ENCODE measurements around the gene ZNF560.
"Not testable (repeated sequence)": the region's sequence is repeated elsewhere in the genome, so short reads cannot be mapped to it uniquely, and the experiment has no call there.

ZNF560 gene

DNA sequence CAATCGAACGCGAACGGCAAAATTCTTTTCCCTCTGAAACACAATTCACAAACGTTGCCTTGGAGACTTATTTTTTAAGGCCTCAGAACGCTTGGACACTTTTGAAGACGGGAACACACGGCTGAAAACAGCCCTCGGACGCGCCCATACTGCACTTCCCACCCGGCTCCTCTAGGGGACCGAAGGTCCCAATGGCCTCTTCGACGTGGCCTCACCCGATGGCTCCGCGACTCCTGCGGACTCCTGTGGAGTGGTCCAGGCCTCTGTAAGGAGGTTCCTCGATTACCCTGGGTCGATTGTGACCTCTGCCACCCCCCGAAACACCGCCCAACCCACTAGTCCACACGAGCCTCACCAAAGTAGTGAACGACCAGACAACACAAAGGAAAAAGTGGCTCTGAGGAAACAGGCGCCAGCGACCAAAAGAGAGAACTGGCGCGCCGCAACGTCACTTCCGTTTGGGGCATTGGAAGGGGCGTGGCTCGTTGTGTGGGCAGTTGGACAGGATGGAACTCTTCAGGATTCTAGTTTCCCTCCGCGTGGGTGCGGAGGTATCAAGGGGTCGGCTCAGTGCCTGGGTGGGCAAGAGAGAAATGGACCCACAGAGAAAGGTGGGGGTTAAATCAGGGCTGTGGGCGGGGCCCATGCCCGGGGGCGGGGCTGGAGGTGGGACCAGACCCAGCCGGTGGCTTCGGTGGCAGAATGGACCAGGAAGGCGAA is at the start of gene ZNF560:
TSS of gene ZNF560 (minus strand) at position 434 of the 720 bp plus-strand sequence. CDS start 23,303 bp downstream, outside the sequence.
- peak; percentile 8 for DNase-seq (ENCODE audit: low read depth)

GRCh38 chr19:9547870-9548269 is 49.5 kb upstream of the ZNF560 start:
- no peak for DNase-seq (ENCODE audit: low read depth)

GRCh38 chr19:9541281-9541680 is 42.9 kb upstream of the ZNF560 start:
- DNase-seq (ENCODE audit: low read depth): not testable (repeated sequence)

DNA sequence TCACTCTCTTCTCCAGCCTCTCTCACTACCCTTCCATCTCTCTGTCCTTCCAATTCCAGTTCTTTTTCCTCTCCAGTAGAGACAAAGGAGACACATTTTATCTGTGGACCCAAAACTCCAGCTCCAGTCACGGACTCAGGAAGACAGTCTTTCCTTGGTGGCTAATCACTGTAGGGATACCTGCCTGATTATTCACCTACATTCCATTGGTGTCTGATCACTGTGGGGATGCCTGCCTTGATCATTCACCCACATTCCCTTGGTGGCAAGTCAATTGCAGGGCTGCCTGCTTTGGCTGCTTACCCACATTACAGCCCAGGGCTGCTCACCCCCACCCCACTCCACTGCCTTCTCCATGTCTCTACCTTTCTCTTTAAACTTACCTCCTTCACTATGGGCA is 41.5 kb upstream of the ZNF560 start:
- not testable (repeated sequence) for DNase-seq (ENCODE audit: low read depth)

GRCh38 chr19:9539201-9539600 is 40.8 kb upstream of the ZNF560 start:
- DNase-seq (ENCODE audit: low read depth): not testable (repeated sequence)

DNA sequence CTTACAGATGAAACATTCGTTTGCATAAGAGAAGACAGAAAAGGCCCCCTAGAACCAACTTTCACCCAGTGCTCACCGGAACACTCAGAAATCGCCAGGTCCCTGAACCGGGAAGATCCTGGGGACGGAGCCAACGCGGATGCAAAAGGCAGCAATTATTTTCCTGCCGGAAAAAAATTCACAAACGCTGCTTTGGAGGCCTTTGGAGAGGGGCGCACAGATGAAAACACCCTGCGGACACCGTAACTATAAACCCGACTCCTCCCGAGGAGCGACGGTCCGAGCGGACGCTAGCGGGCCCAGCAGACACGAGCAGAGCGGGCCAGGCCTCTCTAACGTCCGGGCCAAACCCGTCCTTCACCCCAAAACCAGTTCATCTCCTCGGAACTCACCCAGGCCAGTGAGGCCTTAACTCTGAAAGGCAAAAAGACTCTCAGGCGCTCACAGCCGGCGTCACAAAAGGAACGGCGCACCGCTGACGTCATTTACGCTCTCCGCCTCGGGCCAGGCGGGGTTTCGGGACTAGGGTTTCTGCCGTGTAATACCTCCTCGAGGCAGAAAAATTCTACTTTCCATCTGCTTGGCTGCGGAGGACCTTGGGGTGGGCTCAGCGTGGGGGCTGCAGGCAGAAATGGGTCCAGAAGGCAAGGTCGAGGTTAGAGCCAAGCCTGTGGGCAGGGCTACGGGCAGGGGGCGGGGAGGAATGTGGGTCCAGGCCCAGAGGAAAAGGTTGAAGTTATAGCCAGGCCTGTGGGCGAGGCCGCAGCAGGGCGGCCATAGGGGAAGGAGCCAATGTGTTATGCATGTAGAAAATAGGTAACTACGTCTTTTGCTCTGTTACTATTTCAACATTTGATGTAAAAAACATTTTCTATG is 40.0 kb upstream of the ZNF560 start, which contains the start of gene ZNF426:
TSS of gene ZNF426 (minus strand) at position 463 of the 876 bp plus-strand sequence. CDS start 2,413 bp downstream, outside the sequence.
- peak; percentile 53 for DNase-seq (ENCODE audit: low read depth)

- DNase-seq (ENCODE audit: low read depth): no peak
Observed at GRCh38 chr19:9535934-9536333, 37.5 kb upstream of the ZNF560 start.

GRCh38 chr19:9531933-9532332 is 33.5 kb upstream of the ZNF560 start:
- DNase-seq (ENCODE audit: low read depth): no peak

DNA sequence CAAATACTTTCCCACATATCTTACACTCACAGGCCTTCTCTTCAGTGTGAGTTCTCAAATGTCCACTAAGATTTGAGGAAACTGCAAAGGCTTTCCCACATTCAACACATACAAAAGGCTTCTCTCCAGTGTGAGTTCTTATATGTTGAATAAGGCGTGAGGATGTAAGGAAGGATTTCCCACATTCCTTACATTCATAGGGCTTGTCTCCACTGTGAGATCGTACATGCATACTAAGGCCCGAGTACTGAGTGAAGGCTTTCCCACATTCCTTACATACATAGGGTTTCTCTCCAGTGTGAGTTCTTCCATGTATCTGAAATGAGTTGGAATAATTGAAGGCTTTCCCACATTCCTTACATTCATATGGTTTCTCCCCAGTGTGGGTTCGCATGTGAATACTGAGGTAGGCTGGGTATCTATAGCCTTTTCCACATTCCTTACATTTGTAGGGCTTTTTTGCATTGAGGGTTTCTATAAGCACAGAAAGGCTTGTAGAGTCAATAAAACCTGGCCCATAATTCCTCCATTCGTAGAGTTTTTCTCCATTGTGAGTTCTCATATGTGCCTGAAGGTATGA is 30.4 kb upstream of the ZNF560 start:
- DNase-seq (ENCODE audit: low read depth): no peak

DNA sequence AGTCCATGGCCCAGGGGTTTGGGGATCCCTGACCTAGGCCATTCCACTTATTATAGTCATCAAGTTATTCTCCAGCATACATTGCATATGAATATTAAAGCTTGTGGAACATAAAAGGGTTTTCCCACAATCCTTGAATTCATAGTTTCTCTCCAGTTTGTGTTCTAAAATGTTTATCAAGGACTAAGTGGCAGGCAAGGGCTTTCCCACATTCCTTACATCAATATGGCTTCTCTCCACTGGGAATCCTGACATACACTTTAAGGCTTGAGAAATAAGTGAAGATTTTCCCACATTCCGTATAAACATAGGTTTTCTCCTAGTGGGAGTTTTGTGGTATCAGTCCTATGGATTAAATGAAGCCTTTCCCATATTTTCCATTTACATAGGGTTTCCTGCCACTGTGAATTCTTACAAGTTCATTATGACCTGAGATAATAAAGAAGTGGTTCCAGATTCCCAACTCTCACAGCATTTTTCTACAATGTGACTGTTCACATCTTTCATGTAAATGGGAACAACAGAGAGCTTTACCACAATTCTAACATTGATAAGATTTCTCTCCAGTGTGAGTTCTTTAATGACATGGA is 25.6 kb upstream of the ZNF560 start:
- DNase-seq (ENCODE audit: low read depth): no peak

DNA sequence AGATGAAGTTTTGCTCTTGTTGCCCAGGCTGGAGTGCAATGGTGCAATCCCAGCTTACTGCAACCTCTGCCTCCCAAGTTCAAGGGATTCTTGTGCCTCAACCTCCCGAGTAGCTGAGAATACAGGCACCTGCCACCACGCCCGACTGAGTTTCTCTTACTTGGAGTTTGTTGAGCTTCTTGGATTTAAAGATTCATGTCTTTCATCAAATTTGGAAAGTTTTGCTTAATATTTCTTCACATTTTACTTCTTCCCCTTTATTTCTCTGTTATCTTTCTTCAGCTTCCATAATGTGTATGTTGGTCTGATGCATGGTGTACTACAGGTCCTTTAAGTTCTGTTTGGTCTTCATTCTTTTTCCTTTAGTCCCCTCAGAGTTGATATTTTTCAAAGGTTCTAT is 8.9 kb upstream of the ZNF560 start:
- DNase-seq (ENCODE audit: low read depth): no peak

DNA sequence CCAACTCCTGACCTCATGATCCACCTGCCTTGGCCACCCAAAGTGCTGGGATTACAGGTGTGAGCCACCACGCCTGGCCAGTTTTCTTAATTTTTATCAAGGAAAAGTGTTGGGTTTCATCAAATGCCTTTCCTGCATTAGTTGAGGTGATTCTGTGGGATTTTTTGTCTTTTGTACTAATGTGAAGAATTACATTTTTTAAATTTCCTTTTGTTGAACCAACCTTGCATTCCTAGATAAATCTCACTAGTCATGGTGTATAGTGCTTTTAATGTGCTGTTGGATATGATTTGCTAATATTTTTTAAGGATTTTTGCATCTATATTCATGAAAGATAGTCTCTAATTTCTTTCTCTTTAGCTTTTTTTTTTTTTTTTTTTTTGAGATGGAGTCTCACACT is 2.4 kb upstream of the ZNF560 start:
- no peak for DNase-seq (ENCODE audit: low read depth)

GRCh38 chr19:9494096-9494495 is 4.3 kb downstream of the ZNF560 start:
- DNase-seq (ENCODE audit: low read depth): no peak

DNA sequence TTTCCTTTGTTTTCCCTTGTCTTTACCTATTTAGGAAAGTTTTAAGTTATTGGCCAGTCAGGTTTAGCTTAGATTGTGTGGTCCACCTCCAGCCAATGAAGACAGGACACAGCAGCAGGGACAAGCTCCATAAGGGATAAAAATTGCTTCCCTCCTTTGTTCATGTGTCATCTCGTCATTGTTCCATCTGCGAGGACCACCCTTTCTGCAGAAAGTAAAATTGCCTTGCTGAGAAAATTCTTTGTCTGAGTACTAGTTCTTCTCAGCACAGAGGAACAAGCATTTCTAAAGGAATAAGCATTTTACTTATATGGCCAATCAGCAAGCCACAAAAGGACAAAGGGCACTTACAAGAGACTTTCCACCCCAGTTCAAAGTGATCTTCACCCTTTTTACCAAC is 11.4 kb downstream of the ZNF560 start:
- no peak for DNase-seq (ENCODE audit: low read depth)

- DNase-seq (ENCODE audit: low read depth): no peak
Observed at GRCh38 chr19:9485140-9485539, 13.3 kb downstream of the ZNF560 start.

GRCh38 chr19:9474975-9475374 is 23.4 kb downstream of the ZNF560 start:
- DNase-seq (ENCODE audit: low read depth): no peak

- DNase-seq (ENCODE audit: low read depth): no peak
Observed at GRCh38 chr19:9467161-9467560, 31.3 kb downstream of the ZNF560 start.

GRCh38 chr19:9461938-9462337 is 36.5 kb downstream of the ZNF560 start:
- no peak for DNase-seq (ENCODE audit: low read depth)

- no peak for DNase-seq (ENCODE audit: low read depth)
Observed at GRCh38 chr19:9456018-9456689, 42.3 kb downstream of the ZNF560 start.

DNA sequence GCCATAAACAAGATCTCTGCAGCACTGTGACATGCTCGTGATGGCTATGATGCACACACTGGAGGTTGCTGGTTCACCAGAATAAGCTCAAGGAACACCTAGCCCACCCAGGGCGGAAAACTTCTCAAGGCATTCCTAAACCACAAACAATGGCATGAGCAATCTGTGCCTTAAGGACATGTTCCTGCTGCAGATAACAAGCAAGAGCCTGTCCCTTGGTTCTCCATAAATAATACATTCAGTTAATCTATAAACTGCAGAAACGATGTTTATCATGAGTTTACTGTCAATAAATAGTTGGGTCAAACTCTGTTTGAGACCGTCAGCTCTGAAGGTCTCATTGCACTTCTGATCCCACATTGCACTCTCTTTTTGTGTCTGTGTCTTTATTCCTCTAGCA is 44.5 kb downstream of the ZNF560 start:
- no peak for DNase-seq (ENCODE audit: low read depth)

GRCh38 chr19:9445037-9445436 is 53.4 kb downstream of the ZNF560 start:
- DNase-seq (ENCODE audit: low read depth): no peak

DNA sequence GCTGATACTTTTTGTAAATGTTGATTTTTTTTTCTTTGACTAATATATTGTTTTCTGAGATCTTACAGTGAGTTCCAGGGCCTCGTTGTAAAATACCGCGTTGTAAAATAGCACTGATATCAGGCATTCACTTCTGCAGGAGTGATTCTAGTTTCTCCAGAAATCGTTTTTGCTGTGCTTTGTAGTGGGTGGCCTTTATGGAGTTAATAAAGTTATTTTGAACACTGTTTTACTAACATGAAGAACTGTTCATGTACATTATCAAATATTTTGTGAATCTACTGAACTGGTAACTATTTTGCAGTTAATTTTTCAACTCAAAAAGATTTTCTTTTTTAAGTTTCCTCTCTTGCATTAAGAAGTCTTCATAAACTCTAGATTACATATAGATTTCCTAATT is 62.1 kb downstream of the ZNF560 start:
- DNase-seq (ENCODE audit: low read depth): no peak

Measured in non-pigmented ciliary epithelial cell (primary cell).